ENCODE measurements around the gene BTN3A1.

- TF ChIP-seq POLR2AphosphoS5 (IDR thresholded peaks at IDR 0.05; ENCODE audit: low read depth, low read length) = no peak
- TF ChIP-seq POLR2A (IDR thresholded peaks at IDR 0.05; ENCODE audit: low read depth, low read length) = no peak
- no peak for TF ChIP-seq TAF1 (IDR thresholded peaks at IDR 0.05; ENCODE audit: low read depth, low read length)
- TF ChIP-seq POU2F2 (IDR thresholded peaks at IDR 0.05; ENCODE audit: low read depth, low read length) = no peak
- no peak for TF ChIP-seq SPI1 (IDR thresholded peaks at IDR 0.05; ENCODE audit: low read depth, low read length)
- TF ChIP-seq PAX5 (IDR thresholded peaks at IDR 0.05; ENCODE audit: insufficient read depth, low read length, severe bottlenecking) = no peak
Measured at GRCh38 chr6:26447257-26447656, 45.2 kb downstream of the BTN3A1 start.
